AG04450 (cell line): ENCODE data around the gene TLNRD1. TPM values are rescaled to one million over a fixed set of nuclear protein-coding genes. Genes with fewer than 3 reads are reported as not detected.

Experiments used
- CTCF ChIA-PET: fragments of 300-600, 350-600 bp; formaldehyde crosslinking; extraction: SDS; loops from one replicate; lab custom pipeline; 2022; ENCODE audit warnings: antibody characterized with exemption, inconsistent platforms; lab: Charles Lee
- POLR2A ChIA-PET: fragments of 350-600 bp; formaldehyde crosslinking; extraction: SDS; loops from one replicate; lab custom pipeline; 2021; ENCODE audit warnings: antibody characterized with exemption, inconsistent platforms; lab: Yijun Ruan, JAX
- DNase-seq: peaks from one replicate; pipeline ENCODE4 v3.0.0-alpha.2; 2011; ENCODE audit warnings: low read depth, low spot score
- H3K27ac ChIP-seq: one replicate; pipeline ENCODE4 v1.5.1; 2012; ENCODE audit warnings: low read depth, low read length, control low read depth
- H3K27me3 ChIP-seq: one replicate; pipeline ENCODE4 v1.6.0; 2012; ENCODE audit warnings: low read length; ENCODE audit not compliant: control insufficient read depth, insufficient read depth
- H3K4me3 ChIP-seq: 2 replicates; pipeline ENCODE4 v1.5.1; 2011; ENCODE audit warnings: mild to moderate bottlenecking, low read depth, low read length, control low read depth
- H3K9me3 ChIP-seq: 2 replicates; pipeline ENCODE4 v1.5.1; 2012; ENCODE audit warnings: low read length; ENCODE audit not compliant: control insufficient read depth, insufficient read depth
- polyA plus RNA-seq: library from polyadenylated mRNA; depleted of rRNA; stranded (reverse); fragments of >200 nt; gene quantifications from 2 replicates; pipeline ENCODE4 v1.2.3, GENCODE V29; 2011
- TF ChIP-seq, protein P1 (sequence below): IDR thresholded peaks from 2 replicates; pipeline ENCODE4 v1.5.1; 2011; ENCODE audit warnings: low read depth, low read length, control low read depth, inconsistent platforms

The TLNRD1 gene
- polyA plus RNA-seq, 1 experiment, result 3.5 TPM

DNA sequence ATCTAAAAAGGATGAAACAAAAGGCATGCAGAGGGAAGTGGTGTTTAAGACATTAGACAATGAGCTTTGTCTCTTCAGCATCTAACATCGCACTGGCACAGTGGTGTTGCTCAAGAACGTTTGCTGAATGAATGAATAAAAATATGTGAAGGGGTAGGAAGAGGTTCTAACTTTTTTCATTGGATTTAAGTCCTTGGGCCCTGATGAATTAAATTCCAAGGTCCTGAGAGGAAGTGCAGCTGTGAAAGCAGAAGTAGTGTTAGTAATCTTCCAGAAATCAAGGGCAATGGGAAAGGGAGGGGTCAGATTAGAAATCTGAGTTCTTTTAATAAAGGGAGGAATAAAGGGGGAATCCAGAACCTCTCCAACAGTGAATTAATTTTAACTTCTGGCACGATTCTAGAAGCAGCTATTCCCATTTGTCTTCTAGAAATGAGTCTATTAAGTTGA lies 29.6 kb downstream of the TLNRD1 start:
- ChIA-PET POLR2A (no interaction called here), CTCF (no interaction called here)
- no peak overlapping the region for H3K4me3 ChIP-seq
- H3K27ac ChIP-seq, result no peak overlapping the region
- TF ChIP-seq, protein P1, sequence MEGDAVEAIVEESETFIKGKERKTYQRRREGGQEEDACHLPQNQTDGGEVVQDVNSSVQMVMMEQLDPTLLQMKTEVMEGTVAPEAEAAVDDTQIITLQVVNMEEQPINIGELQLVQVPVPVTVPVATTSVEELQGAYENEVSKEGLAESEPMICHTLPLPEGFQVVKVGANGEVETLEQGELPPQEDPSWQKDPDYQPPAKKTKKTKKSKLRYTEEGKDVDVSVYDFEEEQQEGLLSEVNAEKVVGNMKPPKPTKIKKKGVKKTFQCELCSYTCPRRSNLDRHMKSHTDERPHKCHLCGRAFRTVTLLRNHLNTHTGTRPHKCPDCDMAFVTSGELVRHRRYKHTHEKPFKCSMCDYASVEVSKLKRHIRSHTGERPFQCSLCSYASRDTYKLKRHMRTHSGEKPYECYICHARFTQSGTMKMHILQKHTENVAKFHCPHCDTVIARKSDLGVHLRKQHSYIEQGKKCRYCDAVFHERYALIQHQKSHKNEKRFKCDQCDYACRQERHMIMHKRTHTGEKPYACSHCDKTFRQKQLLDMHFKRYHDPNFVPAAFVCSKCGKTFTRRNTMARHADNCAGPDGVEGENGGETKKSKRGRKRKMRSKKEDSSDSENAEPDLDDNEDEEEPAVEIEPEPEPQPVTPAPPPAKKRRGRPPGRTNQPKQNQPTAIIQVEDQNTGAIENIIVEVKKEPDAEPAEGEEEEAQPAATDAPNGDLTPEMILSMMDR, result no peak
- peaks cover 2% of the 10 kb centered on the region for H3K27me3 ChIP-seq
- peaks cover 3% of the 10 kb centered on the region; the same call in 1 of the 2 replicates for H3K9me3 ChIP-seq
- no peak for DNase-seq

DNA sequence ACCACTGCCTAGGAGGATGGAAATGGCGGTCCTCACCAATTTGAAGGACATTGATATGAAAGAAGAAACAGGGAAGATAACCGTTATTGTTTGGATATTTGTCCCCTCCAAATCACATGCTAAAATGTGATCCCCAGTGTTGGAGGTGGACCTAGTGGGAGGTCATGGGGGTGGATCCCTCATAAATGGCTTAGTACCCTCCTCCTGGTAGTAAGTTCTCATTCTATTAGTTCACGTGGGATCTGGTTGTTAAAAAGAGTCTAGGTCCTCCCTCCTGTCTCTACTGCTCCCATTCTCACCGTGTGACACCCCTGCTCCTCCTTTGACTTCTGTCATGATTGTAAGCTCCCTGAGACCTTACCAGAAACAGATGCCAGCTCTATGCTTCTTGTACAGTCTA lies 30.5 kb downstream of the TLNRD1 start:
- Histone ChIP-seq H3K27me3 (peaks cover 2% of the 10 kb centered on the region), H3K27ac (no peak overlapping the region), H3K9me3 (peaks cover 3% of the 10 kb centered on the region; the same call in 1 of the 2 replicates), H3K4me3 (no peak overlapping the region)
- no peak for DNase-seq
- TF ChIP-seq, protein P1, result no peak
- ChIA-PET POLR2A (no interaction called here), CTCF (interaction anchor here (0.6 to 1.5 kb wide), 2 partner anchors 44 to 235 kb away, joined by 3 to 5 read pairs; no protein-coding TSS in a partner anchor)

DNA sequence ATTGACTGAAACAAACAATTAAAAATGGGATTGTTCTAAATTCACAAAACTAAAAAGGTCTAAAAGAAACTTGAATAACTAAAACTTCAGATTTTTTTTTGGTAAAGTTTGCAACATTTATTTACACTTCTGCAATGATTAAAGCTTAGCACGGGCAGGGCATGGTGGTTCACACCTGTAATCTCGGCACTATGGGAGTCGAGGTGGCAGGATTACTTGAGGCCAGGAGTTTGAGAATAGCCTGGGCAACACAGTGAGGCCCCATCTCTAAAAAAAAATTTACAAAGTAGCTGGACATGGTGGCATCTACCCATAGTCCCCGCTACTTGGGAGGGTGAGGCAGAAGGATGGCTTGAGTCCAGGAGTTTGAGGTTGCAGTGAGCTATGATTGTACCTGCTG lies 31.6 kb downstream of the TLNRD1 start:
- Histone ChIP-seq H3K27ac (no peak overlapping the region), H3K27me3 (peaks cover 2% of the 10 kb centered on the region), H3K9me3 (peaks cover 3% of the 10 kb centered on the region; the same call in 1 of the 2 replicates), H3K4me3 (no peak overlapping the region)
- no peak for DNase-seq
- ChIA-PET CTCF (interaction anchor here (1.5 to 2.6 kb wide), 2 partner anchors 234 kb away, joined by 5 to 6 read pairs; no protein-coding TSS in a partner anchor), POLR2A (no interaction called here)
- TF ChIP-seq, protein P1, result no peak

DNA sequence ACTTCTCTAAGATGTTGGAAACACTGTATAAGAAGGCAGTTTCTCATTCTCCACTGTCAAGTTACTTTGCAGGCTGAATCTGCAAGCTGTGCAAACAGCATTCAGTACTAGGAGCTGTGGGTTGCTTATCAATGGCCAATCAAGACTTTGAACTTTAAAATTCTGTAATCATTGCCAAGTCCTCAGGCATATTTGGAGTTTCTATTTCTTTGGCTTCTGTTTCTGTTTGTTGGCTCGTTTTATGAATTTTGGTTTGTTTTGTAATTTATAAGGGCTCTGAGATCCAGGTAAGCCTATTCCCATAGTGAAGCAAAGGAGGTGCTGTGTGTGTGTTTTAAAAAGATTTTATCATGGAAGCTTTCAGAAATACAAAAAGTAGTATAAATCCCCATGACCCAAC lies 32.1 kb downstream of the TLNRD1 start:
- H3K27ac ChIP-seq, result no peak overlapping the region
- ChIA-PET CTCF (interaction anchor here (0.6 to 2.6 kb wide), 2 partner anchors 210 to 234 kb away, joined by 3 to 6 read pairs; no protein-coding TSS in a partner anchor), POLR2A (no interaction called here)
- DNase-seq, result no peak
- peaks cover 3% of the 10 kb centered on the region; the same call in 1 of the 2 replicates for H3K9me3 ChIP-seq
- TF ChIP-seq, protein P1, result no peak
- no peak overlapping the region for H3K4me3 ChIP-seq
- H3K27me3 ChIP-seq, result peaks cover 2% of the 10 kb centered on the region

DNA sequence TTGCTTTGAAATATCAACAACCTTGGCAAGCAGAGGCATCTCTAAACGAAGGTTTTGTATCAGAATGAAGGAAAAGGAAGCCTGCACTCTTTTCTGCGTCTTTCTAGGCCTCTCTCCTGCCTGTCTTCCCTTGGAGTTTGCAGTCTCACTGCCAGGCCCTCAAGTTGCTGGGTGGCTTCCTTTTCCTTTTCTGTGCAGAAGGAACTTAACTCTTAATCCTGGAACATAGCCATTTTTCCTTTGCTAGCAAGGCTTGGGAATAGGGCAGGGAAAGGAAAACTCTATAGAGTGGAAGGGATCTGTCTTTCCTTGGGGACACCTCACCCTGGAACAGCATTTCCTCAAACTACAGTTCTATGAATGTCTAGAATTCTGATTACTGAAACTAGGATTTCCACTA lies 32.8 kb downstream of the TLNRD1 start:
- TF ChIP-seq, protein P1, result no peak

More for the DNA sequence above, 32.8 kb downstream of the TLNRD1 start:
- ChIA-PET POLR2A (no interaction called here), CTCF (interaction anchor here (0.6 to 2.6 kb wide), 2 partner anchors 210 to 233 kb away, joined by 3 to 6 read pairs; no protein-coding TSS in a partner anchor)
- no peak for DNase-seq
- Histone ChIP-seq H3K9me3 (peaks cover 3% of the 10 kb centered on the region; the same call in 1 of the 2 replicates), H3K27ac (no peak overlapping the region), H3K27me3 (peaks cover 2% of the 10 kb centered on the region), H3K4me3 (no peak overlapping the region)
